Hepatic stellate cell (primary cell): ENCODE results near the gene SLC25A14.

ENCODE experiments used
- DNase-seq: peaks from one replicate; pipeline ENCODE4 v3.0.0; 2011; ENCODE audit warnings: low spot score

SLC25A14 gene

DNA sequence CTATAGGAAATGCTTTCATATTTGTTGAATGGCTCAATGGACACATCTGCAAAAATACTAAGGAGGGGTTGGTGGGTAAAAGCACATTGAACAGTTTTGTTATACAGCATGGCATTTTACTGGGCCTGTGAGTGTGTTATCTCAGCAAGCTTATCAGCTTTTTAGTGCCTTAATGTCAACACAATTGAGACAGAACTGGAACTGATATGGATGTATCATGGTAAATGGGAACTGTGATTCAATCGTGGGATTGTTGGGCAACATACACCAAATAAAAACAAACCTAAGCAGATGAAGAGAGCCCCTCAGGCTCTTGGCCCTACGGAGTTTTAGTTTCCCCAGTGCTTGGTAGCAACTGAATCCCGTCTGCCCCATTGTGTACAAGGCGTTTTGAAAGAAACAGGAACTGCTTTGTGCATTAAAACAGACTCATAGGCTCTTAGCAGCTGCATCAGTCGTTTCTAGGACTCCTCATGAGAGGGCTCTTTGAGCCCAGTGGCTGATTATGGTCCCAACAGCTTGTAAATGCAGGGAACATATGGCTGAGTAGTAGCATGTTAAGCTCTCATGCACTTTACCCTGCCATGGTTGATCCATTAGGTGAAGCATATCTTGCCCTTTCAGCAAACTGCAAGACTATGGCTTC is 38.4 kb downstream of the SLC25A14 start:
- no peak for DNase-seq

DNA sequence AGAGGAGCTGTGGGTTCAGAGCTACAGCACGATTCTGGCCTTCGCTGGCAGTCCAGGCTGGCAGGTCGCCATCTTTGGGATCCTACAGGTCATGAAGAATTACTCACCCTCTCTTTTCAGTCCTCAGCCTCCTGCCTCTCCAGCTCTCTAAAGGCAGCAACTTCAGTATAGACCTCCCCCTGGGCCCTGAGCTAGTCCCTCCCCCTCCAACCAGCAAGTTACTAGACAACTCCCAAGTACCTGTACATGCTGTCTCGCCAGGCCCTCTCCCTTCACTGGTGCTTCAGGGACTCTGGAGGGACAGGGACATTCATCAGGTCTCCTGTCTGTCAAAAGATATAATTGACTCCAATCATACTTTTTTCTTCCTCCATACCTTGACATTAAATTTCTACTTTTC is 45.8 kb downstream of the SLC25A14 start, which contains the start of gene GPR119:
GPR119 (minus strand) TSS at position 155 of the 400 bp plus-strand sequence. CDS start 227 bp downstream, outside the sequence.
- no peak for DNase-seq

GRCh38 chrX:130386408-130386808 is 46.7 kb downstream of the SLC25A14 start:
- DNase-seq, result no peak

- peak; percentile 60 for DNase-seq
Measured at GRCh38 chrX:130393451-130394074, 53.8 kb downstream of the SLC25A14 start.

DNA sequence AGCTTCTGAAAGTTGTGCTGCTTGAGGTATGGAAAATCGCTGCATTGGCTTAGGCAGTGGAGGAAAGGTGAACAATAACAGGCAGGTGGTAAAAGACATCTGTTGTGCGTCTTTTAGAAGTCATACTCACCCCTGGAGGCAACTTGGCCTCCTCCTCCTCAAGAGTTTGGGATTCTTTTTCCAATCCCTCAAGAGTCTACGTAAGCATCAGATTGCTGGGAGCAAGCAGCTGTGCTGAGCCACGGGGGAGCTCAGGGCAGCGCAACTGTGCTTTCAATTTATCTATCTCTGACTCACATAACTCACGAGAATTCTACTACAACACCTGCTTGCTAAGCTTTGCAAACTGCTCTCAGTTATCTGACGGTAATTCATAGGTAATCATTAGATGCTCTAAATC is 55.6 kb downstream of the SLC25A14 start:
- DNase-seq, result no peak

GRCh38 chrX:130401415-130402207 is 61.9 kb downstream of the SLC25A14 start, which contains the start of gene RBMX2:
RBMX2 (plus strand) TSS chrX:130401987; CDS start chrX:130402033, 46 bp downstream.
- DNase-seq, result peak; percentile 90

GRCh38 chrX:130402208-130402684 is 62.5 kb downstream of the SLC25A14 start:
- no peak for DNase-seq

DNA sequence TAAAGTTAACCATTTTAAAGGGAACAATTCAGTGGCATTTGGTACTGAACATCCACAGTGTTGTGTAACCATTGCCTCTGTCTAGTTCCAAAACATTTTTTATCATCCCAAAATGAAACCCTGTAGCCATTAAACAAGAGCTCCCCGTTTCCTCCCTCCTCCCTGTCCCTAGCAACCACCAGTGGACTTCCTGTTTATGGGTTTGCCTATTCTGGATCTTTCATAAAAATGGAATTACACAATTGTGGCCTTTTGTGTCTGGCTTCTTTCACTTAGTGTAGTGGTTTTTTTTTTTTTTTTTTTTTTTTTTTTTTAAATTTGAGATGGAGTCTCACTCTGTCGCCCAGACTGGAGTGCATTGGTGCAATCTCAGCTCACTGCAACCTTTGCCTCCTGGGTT is 73.7 kb downstream of the SLC25A14 start:
- DNase-seq, result no peak

DNA sequence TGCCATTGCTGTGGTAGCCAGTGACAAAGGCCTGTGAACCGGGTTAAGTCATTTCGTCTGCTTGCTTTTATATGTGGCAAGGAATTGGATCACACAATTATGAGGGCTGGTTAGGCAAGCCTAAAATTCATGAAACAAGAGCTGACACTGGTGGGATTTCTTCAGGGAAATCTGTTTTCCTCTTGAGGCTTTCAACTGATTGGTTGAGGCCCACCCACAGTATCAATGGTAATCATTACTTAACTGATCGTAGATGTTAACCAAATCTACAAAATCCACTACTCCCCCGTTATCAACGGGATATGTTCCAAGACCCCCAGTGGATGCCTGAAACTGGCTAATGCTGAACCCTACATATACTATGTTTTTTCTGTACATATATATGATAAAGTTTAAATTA is 75.1 kb downstream of the SLC25A14 start:
- no peak for DNase-seq

GRCh38 chrX:130415201-130415600 is 75.5 kb downstream of the SLC25A14 start:
- DNase-seq, result no peak

DNA sequence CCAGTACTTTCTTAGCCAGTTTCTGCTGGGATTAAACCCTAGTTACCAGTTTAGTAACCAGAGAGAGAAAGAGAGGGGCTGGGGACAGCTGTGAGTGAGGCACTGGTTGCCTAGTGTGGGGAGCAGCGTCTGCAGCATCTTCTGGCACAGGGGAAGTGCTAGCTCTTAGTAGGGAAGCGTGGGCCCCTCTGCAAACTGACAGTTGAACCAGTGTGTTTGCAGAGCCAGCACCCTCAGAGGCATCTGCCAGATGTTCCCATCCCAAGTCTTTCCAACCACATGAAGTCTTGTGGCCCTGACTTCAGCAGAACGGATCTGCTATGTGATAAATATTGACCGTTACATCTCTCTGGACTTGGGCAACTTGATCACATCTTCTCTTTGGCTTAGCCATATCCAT is 77.1 kb downstream of the SLC25A14 start:
- no peak for DNase-seq

- no peak for DNase-seq
Measured at GRCh38 chrX:130418066-130418465, 78.3 kb downstream of the SLC25A14 start.

- DNase-seq, result no peak
Measured at GRCh38 chrX:130418740-130419139, 79.0 kb downstream of the SLC25A14 start.

GRCh38 chrX:130419263-130419662 is 79.5 kb downstream of the SLC25A14 start:
- DNase-seq, result no peak
